K562 (cell line): ENCODE measurements around the gene SNCB. TPM values are rescaled to one million over a fixed set of nuclear protein-coding genes. Genes with fewer than 3 reads are reported as not detected.

ENCODE experiments used
- CHD1 ChIP-seq: fragments of 200-600 bp; sonication (generic); IDR thresholded peaks from one replicate; pipeline ENCODE4 v1.6.1; 2012; ENCODE audit warnings: mild to moderate bottlenecking, moderate library complexity, low read length, inconsistent platforms
- E2F6 ChIP-seq, 2 experiments: IDR thresholded peaks; 2 replicates each; pipeline ENCODE4 v1.6.1; 2011; ENCODE audit warnings: borderline replicate concordance in 1 of 2, control low read depth in 1 of 2, low read depth in 1 of 2, low read length in 1 of 2, mild to moderate bottlenecking in 1 of 2, mixed read lengths in 1 of 2, moderate library complexity in 1 of 2; ENCODE audit not compliant: insufficient read depth in 1 of 2, insufficient read length in 1 of 2, poor library complexity in 1 of 2, severe bottlenecking in 1 of 2; ENCODE audit errors: extremely low read depth in 1 of 2
- EGR1 ChIP-seq: fragments of 450-650 bp; conservative IDR thresholded peaks from 2 replicates; pipeline ENCODE4 v1.6.1; 2017; ENCODE audit warnings: mild to moderate bottlenecking
- GATA2 ChIP-seq: sonication (generic); formaldehyde crosslinking; IDR thresholded peaks from 2 replicates; pipeline ENCODE4 v1.4.0; 2020; ENCODE audit warnings: mild to moderate bottlenecking, missing genetic modification reagents
- MGA ChIP-seq: fragments of 450-650 bp; IDR thresholded peaks from 2 replicates; pipeline ENCODE4 v1.6.1; 2016; ENCODE audit warnings: mild to moderate bottlenecking, moderate library complexity
- NONO ChIP-seq, 2 experiments: fragments of 200-400 bp in 1 of 2; fragments of 450-650 bp in 1 of 2; formaldehyde crosslinking in 1 of 2; IDR thresholded peaks; 2 replicates each; pipeline ENCODE4 v1.6.1; 2017; ENCODE audit warnings: low read depth in 2 of 2, mild to moderate bottlenecking in 2 of 2, moderate library complexity in 2 of 2, low read length in 1 of 2
- YY1 ChIP-seq, 3 experiments: IDR thresholded peaks; 2 replicates each; pipeline ENCODE4 v1.6.1; 2011; ENCODE audit warnings: low read length in 2 of 3, mild to moderate bottlenecking in 2 of 3, moderate library complexity in 2 of 3, borderline replicate concordance in 1 of 3, control low read depth in 1 of 3, low read depth in 1 of 3; ENCODE audit not compliant: insufficient read depth in 3 of 3, insufficient replicate concordance in 2 of 3, control insufficient read depth in 1 of 3, insufficient read length in 1 of 3; ENCODE audit errors: extremely low read depth in 1 of 3
- ZNF146 ChIP-seq: IDR thresholded peaks from one replicate; pipeline ENCODE4 v1.6.1; 2018; ENCODE audit warnings: missing compliant biosample characterization; ENCODE audit not compliant: unreplicated experiment
- ZNF584 ChIP-seq: fragments of 200-800 bp; sonication (Bioruptor generic); IDR thresholded peaks from 2 replicates; pipeline ENCODE4 v1.6.1; 2016; ENCODE audit warnings: low read depth, mild to moderate bottlenecking, missing genetic modification characterization, missing compliant biosample characterization
- polyA plus RNA-seq, 8 experiments: library from polyadenylated mRNA; depleted of rRNA in 4 of 8; stranded (reverse) in 5 of 8; unstranded in 3 of 8; fragments of >200 nt; fragmentation: Nextera tagmentation in 2 of 8; fragmentation: Illumina TruSeq in 1 of 8; extraction: Ambion mirVana in 2 of 8; extraction: Trizol in 1 of 8; gene quantifications; 2 replicates each; pipeline versions ENCODE4 v1.2.1 to v1.2.3, GENCODE V29; 2011 to 2014; ENCODE audit warnings: inconsistent platforms in 1 of 8, missing spikeins in 1 of 8
- total RNA-seq, 7 experiments: library from RNA; depleted of rRNA in 6 of 7; stranded (reverse); fragments of >200 nt in 6 of 7; fragmentation: Illumina TruSeq in 2 of 7; extraction: Trizol in 2 of 7; gene quantifications; 2 replicates each; pipeline versions ENCODE4 v1.2.1 to v1.2.3, GENCODE V29; 2011 to 2021; ENCODE audit warnings: low replicate concordance in 1 of 7

The SNCB gene
- total and polyA plus RNA-seq, 9 of the 15 experiments (the other 6 are each of a cell fraction or from before 2014, with no cell fraction given) = not detected

- peak; percentile 71 to 92 for TF ChIP-seq E2F6 (IDR thresholded peaks at IDR 0.05; ENCODE audit: borderline replicate concordance in 1 of 2, extremely low read depth in 1 of 2, insufficient read depth in 1 of 2, insufficient read length in 1 of 2, low read depth in 1 of 2, low read length in 1 of 2, poor library complexity in 1 of 2, severe bottlenecking in 1 of 2)
- TF ChIP-seq ZNF146 (CRISPR knock-in tag) = no peak
- no peak for TF ChIP-seq CHD1
- peak; percentile 54; the same call in 1 of the 2 replicates for TF ChIP-seq MGA
- peak; percentile 95 for TF ChIP-seq GATA2
- no peak for TF ChIP-seq ZNF584
- no peak for TF ChIP-seq NONO (IDR thresholded peaks at IDR 0.05; ENCODE audit: low read depth in 2 of 2, low read length in 1 of 2)
- peak; percentile 73 for TF ChIP-seq EGR1
- peak in 2 of 3 experiments; percentile 26 to 30 for TF ChIP-seq YY1 (IDR thresholded peaks at IDR 0.05; ENCODE audit: borderline replicate concordance in 1 of 3, control insufficient read depth in 1 of 3, extremely low read depth in 1 of 3, insufficient read depth in 3 of 3, insufficient read length in 1 of 3, insufficient replicate concordance in 2 of 3, low read depth in 1 of 3, low read length in 2 of 3)
Measured at GRCh38 chr5:176619203-176619568, 11.1 kb downstream of the SNCB start (continued).
